ENCODE data around the gene HIVEP1.
"Not testable (repeated sequence)": the region's sequence is repeated elsewhere in the genome, so short reads cannot be mapped to it uniquely, and the experiment has no call there.

HIVEP1 gene

DNA sequence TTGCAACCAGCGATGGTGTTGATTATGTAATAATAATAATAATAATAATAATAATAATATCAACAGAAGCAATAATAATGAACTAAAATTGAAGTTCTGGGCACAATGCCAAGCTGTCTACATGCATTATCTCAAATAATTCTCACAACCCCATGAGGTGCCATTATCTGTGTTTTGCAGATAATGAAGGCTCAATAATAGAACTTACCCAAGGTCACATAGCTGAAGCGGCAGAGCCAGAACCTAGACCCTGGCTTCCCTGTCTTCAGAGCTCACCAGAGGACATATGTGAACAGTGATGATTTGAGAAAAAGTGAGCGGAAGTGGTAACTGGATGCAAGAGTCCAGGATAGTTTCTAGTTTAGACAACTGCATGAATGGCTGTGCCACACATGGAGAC, 91.0 kb downstream of the HIVEP1 start:
- no peak for DNase-seq (ENCODE audit: low spot score)
- Histone ChIP-seq H3K4me2 (ENCODE audit: insufficient read depth, low read length, poor library complexity, severe bottlenecking) (no peak overlapping the region), H2BK120ac (ENCODE audit: low read depth, low read length) (no peak overlapping the region), H2BK5ac (ENCODE audit: low read length) (no peak overlapping the region), H3K27ac (replicated peaks; ENCODE audit: low read length) (no peak overlapping the region), H3K14ac (ENCODE audit: low read length) (no peak overlapping the region), H3K4me1 (ENCODE audit: control insufficient read depth in 2 of 2, insufficient read depth in 1 of 2, low read depth in 1 of 2, low read length in 2 of 2) (no peaks in the 10 kb centered on the region), H4K91ac (ENCODE audit: low read depth, low read length, poor library complexity) (no peak overlapping the region), H3K4ac (ENCODE audit: low read length) (no peak overlapping the region), H3K23ac (ENCODE audit: low read depth, low read length, poor library complexity) (no peak overlapping the region), H3K9ac (ENCODE audit: low read depth, low read length, poor library complexity) (no peak overlapping the region), H2BK15ac (ENCODE audit: low read length) (no peak overlapping the region), H2BK12ac (ENCODE audit: low read length) (no peak overlapping the region), H3K18ac (ENCODE audit: low read length) (no peak overlapping the region), H3K4me3 (ENCODE audit: low read length in 2 of 2) (no peak overlapping the region), H4K8ac (ENCODE audit: low read depth, low read length) (no peak overlapping the region), H2AK5ac (ENCODE audit: low read depth, low read length) (no peak overlapping the region), H3K36me3 (replicated peaks in 1 of 2; ENCODE audit: control insufficient read depth in 2 of 2, insufficient read depth in 2 of 2, low read length in 2 of 2) (no peaks in the 10 kb centered on the region), H3K27me3 (ENCODE audit: control insufficient read depth in 3 of 3, insufficient read depth in 3 of 3, low read depth in 1 of 3, low read length in 3 of 3) (no peaks in the 10 kb centered on the region), H3K9me3 (replicated peaks in 1 of 2; ENCODE audit: control insufficient read depth in 2 of 2, insufficient read depth in 1 of 2, low read depth in 1 of 2, low read length in 2 of 2) (no peaks in the 10 kb centered on the region), H3K79me1 (ENCODE audit: low read depth, low read length) (no peaks in the 10 kb centered on the region), H2AFZ (ENCODE audit: low read length) (no peak overlapping the region)
- WGBS, 2 donors (ENCODE audit: extremely low coverage in 2 of 2, insufficient read length in 2 of 2, insufficient replicate concordance in 1 of 2), result no CpG with 5 or more reads among the region's 3 CpGs

DNA sequence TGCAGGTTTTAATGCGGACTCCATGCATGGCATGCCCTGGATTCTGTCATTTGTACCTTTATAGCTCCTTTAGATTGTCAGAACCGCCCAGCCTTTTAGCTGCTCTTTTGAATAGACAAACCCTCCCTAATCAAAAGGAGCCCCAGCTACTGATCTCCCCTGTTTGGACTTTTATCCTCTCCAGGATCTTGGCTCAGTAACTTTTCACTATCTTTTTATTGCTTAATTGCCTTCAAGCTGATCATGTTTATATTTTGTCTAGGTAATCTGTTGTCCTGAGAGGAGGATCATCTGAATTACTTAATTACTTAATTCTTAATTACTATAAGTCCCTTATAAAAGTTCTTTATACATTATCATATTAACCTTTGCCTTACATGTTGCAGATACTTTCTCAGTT, 93.2 kb downstream of the HIVEP1 start:
- Histone ChIP-seq H3K18ac (ENCODE audit: low read length) (no peak overlapping the region), H3K79me1 (ENCODE audit: low read depth, low read length) (no peaks in the 10 kb centered on the region), H4K91ac (ENCODE audit: low read depth, low read length, poor library complexity) (no peak overlapping the region), H3K4me1 (ENCODE audit: control insufficient read depth in 2 of 2, insufficient read depth in 1 of 2, low read depth in 1 of 2, low read length in 2 of 2) (no peaks in the 10 kb centered on the region), H3K9me3 (replicated peaks in 1 of 2; ENCODE audit: control insufficient read depth in 2 of 2, insufficient read depth in 1 of 2, low read depth in 1 of 2, low read length in 2 of 2) (no peaks in the 10 kb centered on the region), H3K23ac (ENCODE audit: low read depth, low read length, poor library complexity) (no peak overlapping the region), H2AK5ac (ENCODE audit: low read depth, low read length) (no peak overlapping the region), H3K4me2 (ENCODE audit: insufficient read depth, low read length, poor library complexity, severe bottlenecking) (no peak overlapping the region), H2BK120ac (ENCODE audit: low read depth, low read length) (no peak overlapping the region), H3K14ac (ENCODE audit: low read length) (no peak overlapping the region), H3K36me3 (replicated peaks in 1 of 2; ENCODE audit: control insufficient read depth in 2 of 2, insufficient read depth in 2 of 2, low read length in 2 of 2) (peaks cover 0 to 12% of the 10 kb centered on the region in 2 donors), H2BK5ac (ENCODE audit: low read length) (no peak overlapping the region), H2AFZ (ENCODE audit: low read length) (no peak overlapping the region), H2BK15ac (ENCODE audit: low read length) (no peak overlapping the region), H4K8ac (ENCODE audit: low read depth, low read length) (no peak overlapping the region), H2BK12ac (ENCODE audit: low read length) (no peak overlapping the region), H3K4me3 (ENCODE audit: low read length in 2 of 2) (no peak overlapping the region), H3K27me3 (ENCODE audit: control insufficient read depth in 3 of 3, insufficient read depth in 3 of 3, low read depth in 1 of 3, low read length in 3 of 3) (no peaks in the 10 kb centered on the region), H3K27ac (replicated peaks; ENCODE audit: low read length) (no peak overlapping the region), H3K4ac (ENCODE audit: low read length) (no peak overlapping the region), H3K9ac (ENCODE audit: low read depth, low read length, poor library complexity) (no peak overlapping the region)
- DNase-seq (ENCODE audit: low spot score), result no peak
- WGBS, 2 donors (ENCODE audit: extremely low coverage in 2 of 2, insufficient read length in 2 of 2, insufficient replicate concordance in 1 of 2), result no CpG with 5 or more reads among the region's 2 CpGs

DNA sequence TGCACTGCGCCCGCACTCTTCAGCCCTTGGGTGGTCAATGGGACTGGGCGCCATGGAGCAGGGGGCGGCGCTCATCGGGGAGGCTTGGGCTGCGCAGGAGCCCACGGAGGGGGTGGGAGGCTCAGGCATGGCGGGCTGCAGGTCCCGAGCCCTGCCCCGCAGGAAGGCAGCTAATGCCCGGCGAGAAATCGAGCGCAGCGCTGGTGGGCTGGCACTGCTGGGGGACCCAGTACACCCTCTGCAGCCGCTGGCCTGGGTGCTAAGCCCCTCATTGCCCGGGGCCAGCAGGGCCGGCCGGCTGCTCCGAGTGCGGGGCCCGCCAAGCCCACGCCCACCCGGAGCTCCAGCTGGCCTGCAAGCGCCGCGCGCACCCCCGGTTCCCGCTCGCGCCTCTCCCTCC, 96.3 kb downstream of the HIVEP1 start:
- H3K79me1 ChIP-seq (ENCODE audit: low read depth, low read length); H2BK120ac ChIP-seq (ENCODE audit: low read depth, low read length); H3K27me3 ChIP-seq (ENCODE audit: control insufficient read depth in 3 of 3, insufficient read depth in 3 of 3, low read depth in 1 of 3, low read length in 3 of 3); H3K4ac ChIP-seq (ENCODE audit: low read length); H4K8ac ChIP-seq (ENCODE audit: low read depth, low read length); H3K27ac ChIP-seq (replicated peaks; ENCODE audit: low read length); H2BK12ac ChIP-seq (ENCODE audit: low read length); H3K9ac ChIP-seq (ENCODE audit: low read depth, low read length, poor library complexity); H3K18ac ChIP-seq (ENCODE audit: low read length); H3K4me1 ChIP-seq (ENCODE audit: control insufficient read depth in 2 of 2, insufficient read depth in 1 of 2, low read depth in 1 of 2, low read length in 2 of 2); H3K4me2 ChIP-seq (ENCODE audit: insufficient read depth, low read length, poor library complexity, severe bottlenecking); H3K4me3 ChIP-seq (ENCODE audit: low read length in 2 of 2); H3K23ac ChIP-seq (ENCODE audit: low read depth, low read length, poor library complexity); DNase-seq (ENCODE audit: low spot score); H2BK5ac ChIP-seq (ENCODE audit: low read length); H3K14ac ChIP-seq (ENCODE audit: low read length); H2AFZ ChIP-seq (ENCODE audit: low read length); H4K91ac ChIP-seq (ENCODE audit: low read depth, low read length, poor library complexity); H2AK5ac ChIP-seq (ENCODE audit: low read depth, low read length); H3K9me3 ChIP-seq (replicated peaks in 1 of 2; ENCODE audit: control insufficient read depth in 2 of 2, insufficient read depth in 1 of 2, low read depth in 1 of 2, low read length in 2 of 2); H2BK15ac ChIP-seq (ENCODE audit: low read length): not testable (repeated sequence)
- H3K36me3 ChIP-seq (replicated peaks in 1 of 2; ENCODE audit: control insufficient read depth in 2 of 2, insufficient read depth in 2 of 2, low read length in 2 of 2), result peaks cover 0 to 20% of the 10 kb centered on the region in 2 donors
- no CpG with 5 or more reads among the region's 33 CpGs for WGBS, 2 donors (ENCODE audit: extremely low coverage in 2 of 2, insufficient read length in 2 of 2, insufficient replicate concordance in 1 of 2)

DNA sequence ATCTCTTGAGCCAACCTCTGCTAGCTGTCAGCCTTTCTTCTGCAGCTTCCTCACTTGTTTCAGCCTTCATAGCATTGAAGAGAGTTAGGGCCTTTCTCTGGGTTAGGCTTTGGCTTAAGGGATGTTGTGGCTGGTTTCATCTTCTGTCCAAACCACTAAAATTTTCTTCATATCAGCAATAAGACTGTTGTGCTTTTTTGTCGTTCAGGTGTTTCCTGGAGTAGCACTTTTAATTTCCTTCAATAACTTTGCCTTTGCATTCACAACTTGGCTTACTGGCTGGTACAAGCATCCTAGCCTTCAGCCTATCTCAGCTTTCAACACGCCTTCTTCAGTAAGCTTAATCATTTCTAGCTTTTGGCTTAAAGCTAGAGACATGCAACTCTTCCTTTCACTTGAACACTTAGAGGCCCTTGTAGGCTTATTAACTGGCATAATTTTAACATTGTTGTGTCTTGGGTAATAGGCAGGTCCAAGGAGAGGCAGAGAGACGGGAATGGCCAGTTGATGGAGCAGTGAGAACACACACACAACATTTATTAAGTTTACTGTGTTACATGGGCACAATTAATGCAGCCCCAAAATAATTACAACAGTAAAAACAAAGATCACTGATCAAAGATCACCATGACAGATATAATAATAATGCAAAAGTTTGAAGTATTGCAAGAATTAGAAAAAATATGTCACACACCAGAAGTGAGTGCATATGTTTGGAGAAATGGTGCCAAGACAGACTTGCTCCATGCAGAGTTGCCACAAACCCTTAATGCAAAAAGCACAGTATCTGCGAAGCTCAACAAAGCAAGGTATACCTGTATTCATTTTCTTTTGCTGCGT, 98.6 kb downstream of the HIVEP1 start:
- WGBS, 2 donors (ENCODE audit: extremely low coverage in 2 of 2, insufficient read length in 2 of 2, insufficient replicate concordance in 1 of 2), result no CpG with 5 or more reads among the region's 5 CpGs
- Histone ChIP-seq H2BK120ac (ENCODE audit: low read depth, low read length) (no peak overlapping the region), H2BK5ac (ENCODE audit: low read length) (no peak overlapping the region)

More for the DNA sequence above, 98.6 kb downstream of the HIVEP1 start:
- H3K27me3 ChIP-seq (ENCODE audit: control insufficient read depth in 3 of 3, insufficient read depth in 3 of 3, low read depth in 1 of 3, low read length in 3 of 3), result no peaks in the 10 kb centered on the region
- H3K9ac ChIP-seq (ENCODE audit: low read depth, low read length, poor library complexity), result no peak overlapping the region
- no peak overlapping the region for H2AFZ ChIP-seq (ENCODE audit: low read length)
- no peak overlapping the region for H2BK12ac ChIP-seq (ENCODE audit: low read length)
- no peak overlapping the region for H4K8ac ChIP-seq (ENCODE audit: low read depth, low read length)
- no peak overlapping the region for H3K23ac ChIP-seq (ENCODE audit: low read depth, low read length, poor library complexity)
- H2AK5ac ChIP-seq (ENCODE audit: low read depth, low read length), result no peak overlapping the region
- H3K9me3 ChIP-seq (replicated peaks in 1 of 2; ENCODE audit: control insufficient read depth in 2 of 2, insufficient read depth in 1 of 2, low read depth in 1 of 2, low read length in 2 of 2), result no peaks in the 10 kb centered on the region
- no peak overlapping the region for H3K4me3 ChIP-seq (ENCODE audit: low read length in 2 of 2)
- no peak overlapping the region for H3K4ac ChIP-seq (ENCODE audit: low read length)
- H3K36me3 ChIP-seq (replicated peaks in 1 of 2; ENCODE audit: control insufficient read depth in 2 of 2, insufficient read depth in 2 of 2, low read length in 2 of 2), result peaks cover 0 to 20% of the 10 kb centered on the region in 2 donors
- no peak overlapping the region for H3K14ac ChIP-seq (ENCODE audit: low read length)
- H3K27ac ChIP-seq (replicated peaks; ENCODE audit: low read length), result no peak overlapping the region
- H3K4me1 ChIP-seq (ENCODE audit: control insufficient read depth in 2 of 2, insufficient read depth in 1 of 2, low read depth in 1 of 2, low read length in 2 of 2), result no peaks in the 10 kb centered on the region
- H3K18ac ChIP-seq (ENCODE audit: low read length), result no peak overlapping the region
- no peak overlapping the region for H3K4me2 ChIP-seq (ENCODE audit: insufficient read depth, low read length, poor library complexity, severe bottlenecking)
- H4K91ac ChIP-seq (ENCODE audit: low read depth, low read length, poor library complexity), result no peak overlapping the region
- no peak for DNase-seq (ENCODE audit: low spot score)
- H2BK15ac ChIP-seq (ENCODE audit: low read length), result no peak overlapping the region
- peaks cover 2% of the 10 kb centered on the region for H3K79me1 ChIP-seq (ENCODE audit: low read depth, low read length)

Data from neuronal stem cell (in vitro differentiated cells).